Stimulated activated CD4-positive, alpha-beta T cell treated with anti-CD3 and anti-CD28 coated beads, Interleukin-15, amount 100 ng/mL, for 48 hours (primary cell): ENCODE data around the gene GRB10.
"Not testable (repeated sequence)": the region's sequence is repeated elsewhere in the genome, so short reads cannot be mapped to it uniquely, and the experiment has no call there.

Source experiments
- DNase-seq, 2 donors: peaks; one replicate each; pipeline ENCODE4 v3.0.0-alpha.2; 2020; ENCODE audit warnings: low read depth in 2 of 2

Gene GRB10

GRCh38 chr7:50778189-50778588 lies 4.5 kb downstream of the GRB10 start:
- no peak for DNase-seq

DNA sequence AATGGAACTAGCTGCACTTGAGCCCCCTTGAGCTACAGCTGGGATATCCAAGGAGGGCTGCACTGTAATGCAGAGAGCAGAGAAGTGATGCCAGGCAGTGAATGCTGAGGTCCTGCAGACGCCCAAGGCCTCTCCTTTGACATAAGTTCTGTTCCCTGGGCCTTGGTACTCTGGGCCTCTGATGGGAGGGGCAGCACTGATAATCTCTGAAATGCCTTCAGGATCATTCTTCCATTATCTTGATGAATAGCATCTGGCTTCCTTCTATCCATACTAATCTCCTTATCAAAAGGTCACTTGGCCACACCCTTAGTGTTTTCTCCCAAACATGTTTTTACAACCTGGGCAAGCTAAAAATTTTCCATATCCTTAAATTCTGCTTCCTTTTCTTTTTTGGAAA lies 6.9 kb downstream of the GRB10 start:
- no peak for DNase-seq

DNA sequence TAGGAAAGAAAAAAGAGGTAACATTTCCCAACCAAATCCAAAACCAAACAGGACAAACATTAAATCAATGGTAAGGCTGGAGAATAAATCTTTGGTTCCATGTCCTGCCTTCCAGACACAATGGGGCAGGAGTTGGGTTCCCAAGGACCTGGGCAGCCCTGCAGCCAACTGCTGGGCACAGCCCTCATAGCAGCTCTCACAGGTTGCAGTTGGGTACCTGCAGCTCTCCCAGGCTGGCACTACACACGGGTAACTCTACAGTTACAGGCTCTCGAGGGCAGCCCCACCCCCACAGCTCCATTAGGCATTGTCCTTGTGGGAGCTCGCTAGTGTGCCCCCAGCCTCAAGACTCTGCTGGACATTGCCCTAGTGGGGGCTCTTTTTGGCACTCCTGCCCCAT lies 7.5 kb downstream of the GRB10 start:
- no peak for DNase-seq

GRCh38 chr7:50774319-50774718 lies 8.4 kb downstream of the GRB10 start:
- DNase-seq: no peak

- not testable (repeated sequence) for DNase-seq
Measured at GRCh38 chr7:50773071-50773470, 9.6 kb downstream of the GRB10 start.

GRCh38 chr7:50771120-50772002 lies 11.3 kb downstream of the GRB10 start:
- no peak for DNase-seq

DNA sequence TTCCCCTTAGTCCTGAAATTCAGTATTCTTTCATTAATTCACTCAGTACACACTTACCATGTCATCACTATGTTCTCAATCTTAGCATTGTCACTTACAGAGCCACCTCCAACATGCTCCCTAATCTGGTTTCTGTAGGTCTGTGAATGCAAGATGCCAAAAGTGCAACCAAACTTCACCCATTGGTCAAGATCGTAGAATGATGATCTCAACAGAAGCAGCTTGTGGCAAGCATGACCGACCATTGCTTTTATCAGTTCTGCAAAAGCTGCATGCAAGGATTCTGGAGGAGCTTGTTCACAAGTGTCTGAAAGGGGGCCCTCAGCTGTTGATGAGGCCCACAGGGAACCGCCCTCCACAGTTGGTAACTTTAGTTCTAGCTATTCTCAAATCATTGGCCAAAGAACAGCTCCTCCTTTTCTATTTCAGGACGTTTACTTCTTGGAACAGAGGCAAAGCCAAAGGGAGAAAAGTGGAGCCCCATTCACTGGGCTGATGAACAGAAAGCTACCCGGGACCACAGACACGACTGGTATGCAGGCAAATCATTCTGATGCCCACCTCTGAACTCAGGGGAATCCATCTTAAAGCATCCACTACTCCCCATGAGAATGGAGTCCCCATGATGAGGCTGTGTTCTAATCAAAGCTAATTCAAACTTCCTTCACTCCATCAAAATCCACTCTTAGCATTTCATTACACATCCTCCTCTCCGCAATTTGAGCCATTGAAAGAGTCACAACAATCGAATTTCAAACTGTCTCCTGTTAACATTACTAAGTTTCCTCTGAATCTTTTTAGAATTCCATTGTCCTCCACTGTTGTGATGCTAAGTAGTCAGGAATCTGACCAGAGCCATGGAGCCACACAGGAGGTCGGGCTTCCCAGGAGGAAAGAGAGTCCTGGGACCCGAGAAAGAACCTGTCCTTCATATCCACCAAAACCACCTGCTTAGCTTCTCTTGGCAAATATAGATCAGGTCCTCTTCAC lies 13.9 kb downstream of the GRB10 start:
- no peak for DNase-seq

DNA sequence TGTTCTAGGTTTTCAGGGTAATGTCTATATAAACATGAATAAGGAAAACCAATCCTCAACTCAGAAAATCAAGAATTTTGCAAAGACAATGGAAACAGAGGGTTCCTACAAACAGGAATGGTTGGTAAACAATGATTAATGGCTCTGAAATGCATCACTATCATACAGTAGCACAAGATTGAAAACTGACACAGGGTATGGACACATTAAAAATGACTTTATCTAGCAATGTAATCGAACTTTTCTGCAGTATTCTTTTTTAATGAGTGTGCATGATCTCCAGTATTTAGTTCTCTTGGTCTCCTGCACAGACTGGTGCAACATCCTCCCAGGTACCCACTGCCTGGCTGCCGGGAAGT lies 15.9 kb downstream of the GRB10 start:
- no peak for DNase-seq

DNA sequence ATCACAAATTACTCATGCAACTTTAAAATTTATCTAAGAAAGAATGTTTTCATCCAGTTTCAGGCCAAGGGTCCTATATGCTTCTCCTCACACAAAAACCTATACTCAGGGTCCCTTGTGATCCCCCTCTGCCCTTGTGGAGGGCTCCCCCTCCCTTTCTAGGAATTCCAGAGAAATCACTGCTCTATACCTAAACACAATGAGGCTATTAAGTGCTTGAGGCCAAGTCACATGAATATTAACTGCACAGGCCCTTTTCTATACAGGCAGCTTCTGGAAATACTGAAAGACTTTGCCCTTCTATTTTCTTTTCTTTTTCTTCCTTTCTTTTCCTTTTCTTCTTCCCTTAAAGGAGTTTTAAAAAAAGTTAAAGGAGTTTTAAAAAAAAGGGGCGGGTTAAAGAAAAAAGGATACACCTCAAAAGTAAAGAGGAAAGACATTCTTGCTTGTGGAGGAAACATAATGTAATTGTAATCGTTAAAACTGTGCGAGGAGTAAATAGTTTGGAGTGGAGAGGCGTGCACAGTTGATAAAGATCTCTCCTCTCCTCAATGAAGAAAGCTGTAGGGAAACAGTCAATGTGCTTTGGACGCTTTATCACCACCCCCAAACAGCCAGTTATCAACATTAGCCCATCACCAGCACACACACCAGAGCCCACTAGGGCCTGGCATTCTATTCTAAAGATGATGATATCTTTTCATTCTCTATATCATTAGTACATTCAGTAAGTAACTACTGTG lies 16.4 kb downstream of the GRB10 start:
- no peak for DNase-seq

DNA sequence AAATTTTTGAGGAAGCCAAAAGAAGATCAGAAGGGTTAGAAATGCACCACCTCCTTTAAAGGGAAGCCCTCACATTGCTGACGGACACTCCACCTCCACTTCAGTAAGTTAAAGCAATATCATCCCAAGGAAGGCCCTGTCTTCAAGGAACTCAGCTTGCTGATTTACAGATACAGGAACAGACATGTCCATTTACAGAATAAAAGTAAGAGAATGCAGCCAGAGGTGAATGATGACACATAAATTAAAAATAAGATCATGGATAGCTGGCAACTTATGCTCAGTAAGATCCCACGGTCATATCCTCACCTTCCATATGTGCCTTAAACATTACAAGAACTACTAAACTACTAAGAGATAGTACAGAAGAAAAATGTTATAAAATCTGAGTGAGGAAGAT lies 20.4 kb downstream of the GRB10 start:
- no peak for DNase-seq

DNA sequence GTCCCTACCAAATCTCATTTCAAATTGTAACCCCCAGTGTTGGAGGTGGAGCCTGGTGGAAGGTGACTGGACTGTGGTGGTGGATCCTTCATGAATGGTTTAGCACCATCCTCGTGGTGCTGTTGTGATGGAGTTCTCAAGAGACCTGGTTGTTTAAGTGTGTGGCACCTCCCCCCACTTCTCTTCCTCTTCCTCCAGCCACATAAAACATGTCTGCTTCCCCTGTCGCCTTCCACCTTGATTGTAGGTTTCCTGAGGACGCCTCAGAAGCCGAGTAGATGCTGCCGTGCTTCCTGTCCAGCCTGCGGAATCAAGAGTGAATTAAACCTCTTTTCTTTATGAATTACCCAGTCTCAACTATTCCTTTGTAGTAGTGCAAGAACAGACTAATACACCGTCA lies 21.0 kb downstream of the GRB10 start:
- no peak for DNase-seq

DNA sequence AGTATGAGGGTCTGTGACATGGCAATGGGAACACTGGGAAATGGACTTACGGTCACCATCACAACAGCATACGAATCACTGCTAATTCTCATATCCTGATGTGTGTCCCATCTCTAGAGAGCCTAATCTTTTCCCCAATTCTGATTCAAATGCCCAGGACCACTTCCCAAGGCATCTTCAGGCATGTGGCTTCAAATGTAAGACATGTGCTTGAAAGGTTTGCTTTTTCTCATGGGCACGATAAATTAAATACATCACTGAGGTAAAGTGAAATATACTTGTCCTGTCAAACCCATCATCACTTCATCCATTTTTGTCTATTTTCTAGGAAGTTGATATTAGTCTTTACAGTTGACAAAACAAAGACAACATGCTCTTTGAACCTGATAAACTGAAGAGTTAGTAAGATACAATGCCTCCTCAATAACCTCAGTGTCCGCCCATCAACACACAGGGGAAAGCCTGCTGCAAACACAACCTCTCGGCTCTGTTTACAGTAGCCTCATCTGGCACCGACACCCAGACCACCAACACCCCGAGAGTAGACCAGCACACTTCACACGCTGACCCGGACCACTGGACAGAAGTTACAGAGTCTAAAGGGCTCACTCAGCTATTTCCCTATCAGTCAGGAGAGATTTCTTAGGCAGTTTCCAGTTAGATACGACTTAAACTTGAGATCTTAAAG lies 24.8 kb downstream of the GRB10 start:
- DNase-seq: no peak

- no peak for DNase-seq
Measured at GRCh38 chr7:50756180-50756579, 26.5 kb downstream of the GRB10 start.

DNA sequence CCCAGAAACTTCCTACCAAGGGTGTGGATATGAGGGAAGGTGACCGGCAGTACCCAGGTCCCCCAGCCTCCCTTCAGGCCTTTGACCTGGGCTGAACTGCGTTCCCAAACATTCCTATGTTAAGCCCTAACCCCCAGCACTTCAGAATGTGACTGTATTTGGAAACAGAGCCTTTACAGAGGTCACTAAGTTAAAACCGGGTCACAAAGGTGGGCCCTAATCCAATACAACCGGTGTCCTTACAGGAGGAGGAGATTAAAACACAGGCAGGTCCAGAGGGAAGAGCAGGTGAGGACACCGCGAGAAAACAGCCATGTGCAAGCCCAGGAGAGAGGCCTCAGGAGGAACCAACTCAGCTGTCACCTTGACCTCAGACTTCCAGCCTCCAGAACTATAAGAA lies 28.0 kb downstream of the GRB10 start:
- no peak for DNase-seq

DNA sequence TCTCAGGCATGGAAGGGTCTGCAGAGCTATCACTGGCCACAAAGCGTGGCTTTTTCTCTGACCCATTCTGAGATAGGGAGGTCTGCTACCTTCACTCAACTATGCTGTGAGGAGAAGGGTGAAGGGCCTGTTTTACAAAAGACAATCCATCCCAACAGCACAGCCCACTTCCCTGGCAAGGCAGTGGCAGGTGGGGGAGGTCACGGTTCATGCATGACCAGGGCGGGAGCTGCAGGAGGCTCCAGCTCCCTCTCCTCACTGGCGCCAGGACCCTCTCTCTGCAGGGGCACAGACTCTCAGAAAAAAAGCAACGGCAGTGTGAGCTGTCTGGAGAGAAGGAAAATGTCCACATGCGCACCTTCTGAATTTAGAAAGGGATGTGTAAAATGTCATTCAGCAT lies 28.5 kb downstream of the GRB10 start:
- no peak for DNase-seq

DNA sequence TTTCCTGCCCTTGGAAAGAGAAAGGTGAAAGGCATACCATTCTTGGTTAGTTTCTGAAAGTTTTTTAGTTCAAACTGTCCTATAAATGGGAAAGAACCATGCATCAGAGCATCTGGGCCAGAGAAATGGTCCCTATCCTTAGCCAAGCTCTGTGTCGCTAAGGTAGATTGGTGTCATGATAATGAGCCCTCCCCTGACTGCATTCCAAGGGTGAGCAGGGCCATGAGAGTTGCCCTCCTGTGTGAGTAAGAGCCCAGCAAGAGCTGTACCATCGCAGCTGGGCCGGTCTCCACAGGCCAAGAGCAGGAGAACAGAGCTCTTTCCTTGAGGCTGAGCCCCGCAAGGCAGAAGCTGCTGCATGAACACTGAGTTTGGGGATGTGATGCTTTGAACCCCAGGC lies 30.3 kb downstream of the GRB10 start:
- no peak for DNase-seq

GRCh38 chr7:50751146-50751545 lies 31.6 kb downstream of the GRB10 start:
- DNase-seq: no peak

DNA sequence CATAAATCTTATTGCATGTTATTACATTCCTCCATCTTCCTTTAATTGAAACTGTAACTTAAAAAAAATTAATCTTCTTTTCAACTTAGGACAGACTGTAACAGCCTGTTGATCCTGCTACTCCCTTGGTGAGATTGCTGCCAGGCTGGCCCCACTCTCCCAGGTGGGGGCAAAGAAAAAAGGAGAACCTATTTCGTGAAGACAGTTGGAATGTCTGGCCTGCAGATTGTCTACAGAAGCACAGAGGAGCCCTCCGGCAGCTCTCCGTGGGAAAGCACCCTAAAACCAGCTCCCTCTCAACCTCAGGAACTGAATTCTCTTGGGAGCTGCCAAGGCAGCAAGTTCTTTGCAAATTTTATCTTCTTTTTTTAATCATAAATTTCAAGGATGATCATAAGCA lies 32.8 kb downstream of the GRB10 start:
- DNase-seq: no peak

- DNase-seq: no peak
Measured at GRCh38 chr7:50748472-50748871, 34.2 kb downstream of the GRB10 start.

GRCh38 chr7:50745835-50746234 lies 36.9 kb downstream of the GRB10 start:
- DNase-seq: no peak

GRCh38 chr7:50745336-50745735 lies 37.4 kb downstream of the GRB10 start:
- no peak for DNase-seq

DNA sequence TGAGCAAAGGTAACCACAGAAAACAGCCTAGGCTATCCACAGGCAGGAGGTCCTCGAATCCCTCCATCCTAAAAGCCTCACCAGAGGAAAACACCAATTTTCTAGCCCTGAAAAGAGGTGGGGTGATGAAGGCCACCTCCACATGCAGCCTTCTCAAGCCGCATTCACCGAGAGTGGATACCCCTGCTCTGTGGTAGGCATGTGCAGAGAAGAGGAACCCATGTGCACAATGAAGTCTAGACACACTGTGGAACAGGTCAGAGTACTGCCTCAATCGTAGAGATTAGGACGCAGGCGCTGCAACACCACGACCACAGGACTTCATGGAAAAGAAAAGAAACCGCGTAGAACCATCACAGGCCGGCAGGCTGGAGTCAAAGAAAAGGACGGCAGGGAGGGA lies 38.8 kb downstream of the GRB10 start:
- DNase-seq: no peak
